H9 (cell line): Measurements from ENCODE around the gene WDR7. TPM values are rescaled to one million over a fixed set of nuclear protein-coding genes. Genes with fewer than 3 reads are reported as not detected.

Source experiments
- DNase-seq: peaks from one replicate; pipeline ENCODE4 v3.0.0-alpha.2; 2017
- H2AFZ ChIP-seq: one replicate; pipeline ENCODE4 v1.6.1; 2013; ENCODE audit warnings: mild to moderate bottlenecking, low read length, control low read depth, moderate library complexity
- H2AK5ac ChIP-seq: 2 replicates; pipeline ENCODE4 v1.6.1; 2013; ENCODE audit warnings: low read length, control low read depth, mixed read lengths; ENCODE audit not compliant: insufficient read length
- H2BK120ac ChIP-seq: one replicate; pipeline ENCODE4 v1.6.1; 2013; ENCODE audit warnings: low read depth, mild to moderate bottlenecking, low read length, control low read depth, inconsistent platforms; ENCODE audit not compliant: poor library complexity, severe bottlenecking
- H2BK12ac ChIP-seq: 2 replicates; pipeline ENCODE4 v1.6.1; 2013; ENCODE audit warnings: low read length, control low read depth, mixed read lengths, low read depth; ENCODE audit not compliant: insufficient read length
- H2BK15ac ChIP-seq: 2 replicates; pipeline ENCODE4 v1.6.1; 2013; ENCODE audit warnings: low read depth, low read length, control low read depth
- H2BK20ac ChIP-seq: one replicate; pipeline ENCODE4 v1.6.1; 2013; ENCODE audit warnings: low read depth, mild to moderate bottlenecking, low read length, control low read depth, inconsistent platforms; ENCODE audit not compliant: poor library complexity, severe bottlenecking
- H2BK5ac ChIP-seq: 2 replicates; pipeline ENCODE4 v1.6.1; 2013; ENCODE audit warnings: low read length, control low read depth, mixed read lengths; ENCODE audit not compliant: insufficient read length
- H3K14ac ChIP-seq: 2 replicates; pipeline ENCODE4 v1.6.1; 2013; ENCODE audit warnings: low read length, control low read depth; ENCODE audit not compliant: insufficient read depth
- H3K18ac ChIP-seq: 2 replicates; pipeline ENCODE4 v1.6.1; 2013; ENCODE audit warnings: low read depth, mild to moderate bottlenecking, mixed read lengths, low read length, control low read depth; ENCODE audit not compliant: insufficient read length
- H3K23ac ChIP-seq: 2 replicates; pipeline ENCODE4 v1.6.1; 2013; ENCODE audit warnings: low read length, control low read depth, mixed read lengths, low read depth; ENCODE audit not compliant: insufficient read length
- H3K23me2 ChIP-seq: 2 replicates; pipeline ENCODE4 v1.6.1; 2013; ENCODE audit warnings: low read depth, mild to moderate bottlenecking, mixed read lengths, low read length, control low read depth; ENCODE audit not compliant: insufficient read length, poor library complexity, severe bottlenecking
- H3K27ac ChIP-seq: 2 replicates; pipeline ENCODE4 v1.5.1; 2013; ENCODE audit warnings: low read length, control low read depth, mixed read lengths, low read depth; ENCODE audit not compliant: insufficient read length
- H3K27me3 ChIP-seq: 2 replicates; pipeline ENCODE4 v1.6.1; 2013; ENCODE audit warnings: low read length, control low read depth, inconsistent platforms; ENCODE audit not compliant: insufficient read depth
- H3K4ac ChIP-seq: 2 replicates; pipeline ENCODE4 v1.6.1; 2013; ENCODE audit warnings: low read depth, mild to moderate bottlenecking, control low read depth, inconsistent platforms, low read length, moderate library complexity
- H3K4me1 ChIP-seq: 2 replicates; pipeline ENCODE4 v1.6.1; 2013; ENCODE audit warnings: low read length, control low read depth, inconsistent platforms; ENCODE audit not compliant: insufficient read depth
- H3K4me2 ChIP-seq: 2 replicates; pipeline ENCODE4 v1.6.1; 2013; ENCODE audit warnings: low read length, control low read depth, mixed read lengths; ENCODE audit not compliant: insufficient read length, insufficient read depth
- H3K56ac ChIP-seq: 2 replicates; pipeline ENCODE4 v1.6.1; 2013; ENCODE audit warnings: low read depth, mild to moderate bottlenecking, mixed read lengths, low read length, control low read depth; ENCODE audit not compliant: insufficient read length
- H3K79me1 ChIP-seq: 2 replicates; pipeline ENCODE4 v1.6.1; 2013; ENCODE audit warnings: low read depth, mild to moderate bottlenecking, moderate library complexity, low read length, control low read depth, inconsistent platforms; ENCODE audit not compliant: insufficient read depth, poor library complexity, severe bottlenecking
- H3K79me2 ChIP-seq: 2 replicates; pipeline ENCODE4 v1.6.1; 2013; ENCODE audit warnings: low read length, control low read depth, inconsistent platforms; ENCODE audit not compliant: insufficient read depth
- H3K9ac ChIP-seq: 2 replicates; pipeline ENCODE4 v1.6.1; 2013; ENCODE audit warnings: low read length, control low read depth, mixed read lengths; ENCODE audit not compliant: insufficient read length; ENCODE audit errors: extremely low read depth
- H3K9me3 ChIP-seq: one replicate; pipeline ENCODE4 v1.6.1; 2013; ENCODE audit warnings: low read depth, low read length, inconsistent platforms; ENCODE audit not compliant: control insufficient read depth
- H3T11ph ChIP-seq: one replicate; pipeline ENCODE4 v1.6.1; 2013; ENCODE audit warnings: mild to moderate bottlenecking, low read length, control low read depth, inconsistent platforms
- H4K20me1 ChIP-seq: one replicate; pipeline ENCODE4 v1.6.1; 2013; ENCODE audit not compliant: control insufficient read depth, insufficient read length, insufficient read depth
- H4K5ac ChIP-seq: 2 replicates; pipeline ENCODE4 v1.6.1; 2013; ENCODE audit warnings: low read depth, mild to moderate bottlenecking, mixed read lengths, low read length, control low read depth; ENCODE audit not compliant: insufficient read length
- H4K8ac ChIP-seq: replicated peaks from 2 replicates; pipeline ENCODE4 v1.6.1; 2013; ENCODE audit warnings: low read length, control low read depth, mixed read lengths, low read depth; ENCODE audit not compliant: insufficient read length
- H4K91ac ChIP-seq: 2 replicates; pipeline ENCODE4 v1.6.1; 2013; ENCODE audit warnings: low read depth, mild to moderate bottlenecking, moderate library complexity, mixed read lengths, low read length, control low read depth; ENCODE audit not compliant: insufficient read length
- H3K27ac Mint-ChIP-seq, 3 experiments: 2 replicates in 2 of 3; 3 replicates in 1 of 3; pipeline ENCODE4 v1.8.0; 2020 to 2021; ENCODE audit warnings: mixed read lengths in 3 of 3, mild to moderate bottlenecking in 1 of 3, moderate library complexity in 1 of 3
- H3K27me3 Mint-ChIP-seq: 2 replicates; pipeline ENCODE4 v1.8.0; 2021; ENCODE audit warnings: low read depth, mild to moderate bottlenecking, moderate library complexity, mixed read lengths
- H3K36me3 Mint-ChIP-seq, 3 experiments: 2 replicates in 2 of 3; 3 replicates in 1 of 3; pipeline ENCODE4 v1.8.0; 2020 to 2021; ENCODE audit warnings: low read depth in 3 of 3, mixed read lengths in 3 of 3; ENCODE audit not compliant: insufficient read depth in 1 of 3
- H3K4me1 Mint-ChIP-seq, 2 experiments: 2 replicates each; pipeline ENCODE4 v1.8.0; 2020; ENCODE audit warnings: mixed read lengths in 2 of 2
- H3K4me3 Mint-ChIP-seq, 2 experiments: 2 replicates in 1 of 2; 3 replicates in 1 of 2; pipeline ENCODE4 v1.8.0; 2020 to 2021; ENCODE audit warnings: mild to moderate bottlenecking in 2 of 2, mixed read lengths in 2 of 2, moderate library complexity in 1 of 2
- H3K9me3 Mint-ChIP-seq, 2 experiments: 2 replicates in 1 of 2; 3 replicates in 1 of 2; pipeline ENCODE4 v1.8.0; 2020; ENCODE audit warnings: mild to moderate bottlenecking in 2 of 2, mixed read lengths in 2 of 2, moderate library complexity in 1 of 2
- CTCF ChIP-seq: fragments of 200-600 bp; sonication (generic); conservative IDR thresholded peaks from 3 replicates; pipeline ENCODE4 v1.8.0; 2021; ENCODE audit warnings: antibody characterized with exemption, mild to moderate bottlenecking
- WGBS: extraction: QIAGEN DNeasy Blood & Tissue Kit; methylation state at CpG from one replicate; pipeline ENCODE4 v1.1.7; 2013; ENCODE audit warnings: missing lambda C conversion rate, low lambda C conversion rate, mixed read lengths; ENCODE audit not compliant: insufficient read length; ENCODE audit errors: extremely low coverage; 5-methylcytosine and 5-hydroxymethylcytosine counted together
- total RNA-seq: library from RNA; stranded (reverse); gene quantifications from 2 replicates; pipeline ENCODE4 v1.2.1, GENCODE V29; 2021

The WDR7 gene
- total RNA-seq, 1 experiment from 2014 or later, result 14.8 TPM

GRCh38 chr18:56980151-56980550, 329.0 kb downstream of the WDR7 start:
- Mint-ChIP-seq H3K27me3 (no peaks in the 10 kb centered on the region), H3K36me3 (no peaks in the 10 kb centered on the region), H3K4me1 (peaks cover 16 to 20% of the 10 kb centered on the region in 2 experiments), H3K9me3 (no peaks in the 10 kb centered on the region), H3K4me3 (no peak overlapping the region), H3K27ac (peak overlapping the region in 1 of 3 experiments; percentile 49; a peak in 1 of 7 replicates)
- Histone ChIP-seq H3T11ph (no peak overlapping the region), H2BK15ac (no peak overlapping the region), H3K4me2 (no peak overlapping the region), H2AK5ac (no peak overlapping the region), H3K4ac (no peak overlapping the region), H4K5ac (no peak overlapping the region), H3K23me2 (no peaks in the 10 kb centered on the region), H2BK120ac (no peak overlapping the region), H2BK5ac (no peak overlapping the region), H4K8ac (no peak overlapping the region), H3K14ac (no peak overlapping the region), H3K4me1 (no peaks in the 10 kb centered on the region; the same call in 1 of the 2 replicates), H4K91ac (no peak overlapping the region), H3K27ac (no peak overlapping the region), H3K23ac (no peak overlapping the region), H3K79me2 (no peaks in the 10 kb centered on the region), H3K79me1 (no peaks in the 10 kb centered on the region), H3K27me3 (no peaks in the 10 kb centered on the region), H3K56ac (no peak overlapping the region), H3K9me3 (no peaks in the 10 kb centered on the region), H2BK20ac (no peak overlapping the region), H3K9ac (no peak overlapping the region), H4K20me1 (no peaks in the 10 kb centered on the region), H2BK12ac (no peak overlapping the region), H2AFZ (no peak overlapping the region), H3K18ac (no peak overlapping the region)
- no peak for DNase-seq
- no peak for TF ChIP-seq CTCF
- no CpG with 5 or more reads among the region's 3 CpGs for WGBS
